Measurements from ENCODE around the gene DRC3. TPM values are rescaled to one million over a fixed set of nuclear protein-coding genes. Genes with fewer than 3 reads are reported as not detected.

The DRC3 gene
- total RNA-seq, 1 donor from 2014 or later: under 0.01 TPM

- TF ChIP-seq CTCF (IDR thresholded peaks at IDR 0.05; ENCODE audit: insufficient read depth, low read length, severe bottlenecking): no peak
- FAIRE-seq (peak; percentile 62), DNase-seq (ENCODE audit: low read depth) (no peak)
- H3K4me3 ChIP-seq (ENCODE audit: low read depth, low read length): no peak overlapping the region
- H3K36me3 ChIP-seq (ENCODE audit: control insufficient read depth, insufficient read depth, low read length): peaks cover 6% of the 10 kb centered on the region
- no peaks in the 10 kb centered on the region for H3K27me3 ChIP-seq (ENCODE audit: control insufficient read depth, insufficient read depth, low read length)
These were observed 48.7 kb downstream of the DRC3 start for GRCh38 chr17:18021372-18021771.

- no peaks in the 10 kb centered on the region for H3K27me3 ChIP-seq (ENCODE audit: control insufficient read depth, insufficient read depth, low read length)
- peak; percentile 85 for DNase-seq (ENCODE audit: low read depth)
- peaks cover 5% of the 10 kb centered on the region for H3K36me3 ChIP-seq (ENCODE audit: control insufficient read depth, insufficient read depth, low read length)
- no peak overlapping the region for H3K4me3 ChIP-seq (ENCODE audit: low read depth, low read length)
- peak; percentile 88 for FAIRE-seq
- TF ChIP-seq CTCF (IDR thresholded peaks at IDR 0.05; ENCODE audit: insufficient read depth, low read length, severe bottlenecking): no peak
These were observed 52.7 kb downstream of the DRC3 start for GRCh38 chr17:18025241-18025944.

GRCh38 chr17:18025945-18026776 lies 53.5 kb downstream of the DRC3 start:
- peaks cover 4% of the 10 kb centered on the region for H3K36me3 ChIP-seq (ENCODE audit: control insufficient read depth, insufficient read depth, low read length)
- no peak overlapping the region for H3K4me3 ChIP-seq (ENCODE audit: low read depth, low read length)
- TF ChIP-seq CTCF (IDR thresholded peaks at IDR 0.05; ENCODE audit: insufficient read depth, low read length, severe bottlenecking): no peak
- DNase-seq (ENCODE audit: low read depth) (peak; percentile 30), FAIRE-seq (no peak)
- no peaks in the 10 kb centered on the region for H3K27me3 ChIP-seq (ENCODE audit: control insufficient read depth, insufficient read depth, low read length)

GRCh38 chr17:18027280-18027679 lies 54.6 kb downstream of the DRC3 start:
- Histone ChIP-seq H3K27me3 (ENCODE audit: control insufficient read depth, insufficient read depth, low read length) (no peaks in the 10 kb centered on the region), H3K36me3 (ENCODE audit: control insufficient read depth, insufficient read depth, low read length) (no peaks in the 10 kb centered on the region), H3K4me3 (ENCODE audit: low read depth, low read length) (no peak overlapping the region)
- no peak for FAIRE-seq
- TF ChIP-seq CTCF (IDR thresholded peaks at IDR 0.05; ENCODE audit: insufficient read depth, low read length, severe bottlenecking): no peak
- no peak for DNase-seq (ENCODE audit: low read depth)

- H3K36me3 ChIP-seq (ENCODE audit: control insufficient read depth, insufficient read depth, low read length): no peaks in the 10 kb centered on the region
- TF ChIP-seq CTCF (IDR thresholded peaks at IDR 0.05; ENCODE audit: insufficient read depth, low read length, severe bottlenecking): no peak
- FAIRE-seq: peak; percentile 7
- H3K4me3 ChIP-seq (ENCODE audit: low read depth, low read length): no peak overlapping the region
- H3K27me3 ChIP-seq (ENCODE audit: control insufficient read depth, insufficient read depth, low read length): no peaks in the 10 kb centered on the region
- no peak for DNase-seq (ENCODE audit: low read depth)
These were observed 55.7 kb downstream of the DRC3 start for GRCh38 chr17:18028114-18028951.

Data from bronchial epithelial cell (primary cell).